GM18502 (cell line): ENCODE data around the gene ATMIN.

Source experiments
- ATAC-seq: cut with Tn5 transposase; IDR thresholded peaks from one replicate; pipeline ENCODE4 v1.9.1; 2021; ENCODE audit warnings: mild to moderate bottlenecking; ENCODE audit not compliant: unreplicated experiment, poor library complexity

Gene ATMIN

GRCh38 chr16:81005610-81006161, 30.0 kb upstream of the ATMIN start:
- no peak for ATAC-seq

- ATAC-seq = peak; percentile 41
Measured at GRCh38 chr16:81006211-81006812, 29.3 kb upstream of the ATMIN start.

- ATAC-seq = peak; percentile 89
Measured at GRCh38 chr16:81006813-81007695, 28.6 kb upstream of the ATMIN start, which contains the start of the genes CENPN and CMC2. TSS of gene CENPN (plus strand) at chr16:81007214. CDS start at chr16:81011940, 4,726 bp downstream. TSS of gene CMC2 (minus strand) at chr16:81006885. CDS start at chr16:80997394, 9,491 bp downstream.

GRCh38 chr16:81008505-81008789, 27.2 kb upstream of the ATMIN start:
- no peak for ATAC-seq

- ATAC-seq = no peak
Measured at GRCh38 chr16:81012974-81013373, 22.7 kb upstream of the ATMIN start.

GRCh38 chr16:81014672-81015071, 21.0 kb upstream of the ATMIN start:
- ATAC-seq = no peak

GRCh38 chr16:81018496-81018895, 17.1 kb upstream of the ATMIN start:
- no peak for ATAC-seq

GRCh38 chr16:81026429-81026828, 9.2 kb upstream of the ATMIN start:
- ATAC-seq = no peak

GRCh38 chr16:81029930-81030604, 5.6 kb upstream of the ATMIN start:
- ATAC-seq = no peak

- peak; percentile 63 for ATAC-seq
Measured at GRCh38 chr16:81035975-81036750, 521 bp downstream of the ATMIN start.

GRCh38 chr16:81036751-81037350, 1.2 kb downstream of the ATMIN start:
- no peak for ATAC-seq

GRCh38 chr16:81040131-81040530, 4.5 kb downstream of the ATMIN start:
- ATAC-seq = no peak

- ATAC-seq = no peak
Measured at GRCh38 chr16:81040842-81041241, 5.2 kb downstream of the ATMIN start.

GRCh38 chr16:81041696-81042095, 6.1 kb downstream of the ATMIN start:
- ATAC-seq = no peak

- ATAC-seq = no peak
Measured at GRCh38 chr16:81042821-81043220, 7.2 kb downstream of the ATMIN start.

GRCh38 chr16:81053761-81054160, 18.1 kb downstream of the ATMIN start:
- ATAC-seq = no peak

- no peak for ATAC-seq
Measured at GRCh38 chr16:81060576-81061306, 25.1 kb downstream of the ATMIN start.

- ATAC-seq = no peak
Measured at GRCh38 chr16:81061307-81061640, 25.6 kb downstream of the ATMIN start.

- no peak for ATAC-seq
Measured at GRCh38 chr16:81061871-81062608, 26.4 kb downstream of the ATMIN start.
